CD4-positive, CD25-positive, alpha-beta regulatory T cell (primary cell): ENCODE results near the gene SCN8A. TPM values are rescaled to one million over a fixed set of nuclear protein-coding genes. Genes with fewer than 3 reads are reported as not detected.
A peak's percentile ranks its signal among the peaks of the same experiment; 100 is the strongest.

Source experiments
- ATAC-seq, 2 donors: fragments of 150-1000 bp; cut with Tn5 transposase; one replicate each; pipeline ENCODE4 v1.10.0; 2021; ENCODE audit warnings: low read depth in 2 of 2, moderate number of reproducible peaks in 2 of 2, moderate library complexity in 1 of 2
- DNase-seq, 3 donors: peaks; one replicate each; pipeline versions ENCODE4 v3.0.0 to v3.0.0-alpha.2; 2012 to 2022; ENCODE audit warnings: mixed read lengths in 1 of 3
- H3K27ac ChIP-seq: one replicate; pipeline ENCODE4 v1.7.0; 2013; ENCODE audit warnings: mild to moderate bottlenecking, low read length; ENCODE audit not compliant: insufficient read depth, poor library complexity, severe bottlenecking
- H3K27me3 ChIP-seq: one replicate; pipeline ENCODE4 v1.7.0; 2013; ENCODE audit warnings: low read length; ENCODE audit not compliant: control insufficient read depth, insufficient read depth
- H3K36me3 ChIP-seq: one replicate; pipeline ENCODE4 v1.7.0; 2013; ENCODE audit warnings: mild to moderate bottlenecking, low read length, moderate library complexity; ENCODE audit not compliant: control insufficient read depth, insufficient read depth
- H3K4me1 ChIP-seq: 2 replicates; pipeline ENCODE4 v1.7.0; 2013; ENCODE audit warnings: mild to moderate bottlenecking, low read length; ENCODE audit not compliant: insufficient read depth, control insufficient read depth, poor library complexity, severe bottlenecking
- H3K4me3 ChIP-seq: one replicate; pipeline ENCODE4 v1.7.0; 2013; ENCODE audit warnings: low read depth, mild to moderate bottlenecking, low read length, moderate library complexity
- H3K9me3 ChIP-seq, 2 experiments: 1 replicate in 1 of 2; 2 replicates in 1 of 2; pipeline ENCODE4 v1.7.0; 2013; ENCODE audit warnings: low read length in 2 of 2, mild to moderate bottlenecking in 1 of 2, moderate library complexity in 1 of 2; ENCODE audit not compliant: control insufficient read depth in 2 of 2
- H3K27ac Mint-ChIP-seq, 3 donors: one replicate each; pipeline ENCODE4 v1.8.0; 2020 to 2022; ENCODE audit warnings: mild to moderate bottlenecking in 3 of 3, mixed read lengths in 3 of 3, moderate library complexity in 2 of 3
- H3K27me3 Mint-ChIP-seq: one replicate; pipeline ENCODE4 v1.8.0; 2022; ENCODE audit warnings: mild to moderate bottlenecking, mixed read lengths
- H3K36me3 Mint-ChIP-seq: one replicate; pipeline ENCODE4 v1.8.0; 2020; ENCODE audit warnings: mixed read lengths
- H3K4me1 Mint-ChIP-seq, 4 donors: one replicate each; pipeline ENCODE4 v1.8.0; 2020 to 2022; ENCODE audit warnings: mixed read lengths in 4 of 4, mild to moderate bottlenecking in 1 of 4
- H3K4me3 Mint-ChIP-seq, 4 donors: one replicate each; pipeline ENCODE4 v1.8.0; 2020 to 2022; ENCODE audit warnings: mild to moderate bottlenecking in 4 of 4, mixed read lengths in 4 of 4, moderate library complexity in 3 of 4
- H3K9me3 Mint-ChIP-seq, 7 donors: one replicate each; pipeline ENCODE4 v1.8.0; 2020 to 2022; ENCODE audit warnings: mixed read lengths in 7 of 7, mild to moderate bottlenecking in 3 of 7, moderate library complexity in 2 of 7
- polyA plus RNA-seq, 4 donors: library from polyadenylated mRNA; unstranded; fragments of 300-500 nt; fragmentation: Illumina TruSeq; gene quantifications; one replicate each; pipeline ENCODE4 v1.2.3, GENCODE V29; 2021
- total RNA-seq: library from RNA; stranded (reverse); gene quantifications from one replicate; pipeline ENCODE4 v1.2.3, GENCODE V29; 2022

SCN8A gene
- total and polyA plus RNA-seq, 5 donors from 2014 or later, result 0.30 to 1.1 (median 0.61) TPM

GRCh38 chr12:51746416-51746815 lies 155.4 kb downstream of the SCN8A start:
- Histone ChIP-seq H3K4me3 (no peak overlapping the region), H3K27ac (no peak overlapping the region), H3K4me1 (no peaks in the 10 kb centered on the region), H3K36me3 (no peaks in the 10 kb centered on the region), H3K27me3 (peaks cover 3% of the 10 kb centered on the region), H3K9me3 (no peaks in the 10 kb centered on the region)
- Mint-ChIP-seq H3K4me1 (no peaks in the 10 kb centered on the region), H3K27ac (no peak overlapping the region), H3K9me3 (peaks cover 1 to 12% (median 5%) of the 10 kb centered on the region in 7 donors), H3K4me3 (no peak overlapping the region), H3K27me3 (peaks cover 23% of the 10 kb centered on the region), H3K36me3 (no peaks in the 10 kb centered on the region)
- ATAC-seq, result no peak
- DNase-seq, result no peak

- Mint-ChIP-seq H3K27me3 (peaks cover 21% of the 10 kb centered on the region), H3K36me3 (no peaks in the 10 kb centered on the region), H3K27ac (no peak overlapping the region), H3K4me1 (no peaks in the 10 kb centered on the region), H3K9me3 (peaks cover 0 to 4% (median 0%) of the 10 kb centered on the region in 7 donors), H3K4me3 (no peak overlapping the region)
- no peak overlapping the region for H3K4me3 ChIP-seq
- H3K9me3 ChIP-seq, result no peaks in the 10 kb centered on the region
- H3K27ac ChIP-seq, result no peak overlapping the region
- no peak for ATAC-seq
- H3K4me1 ChIP-seq, result no peaks in the 10 kb centered on the region
- peaks cover 4% of the 10 kb centered on the region for H3K27me3 ChIP-seq
- no peaks in the 10 kb centered on the region for H3K36me3 ChIP-seq
- DNase-seq, result no peak
Measured at GRCh38 chr12:51748235-51748634, 157.2 kb downstream of the SCN8A start.

- H3K27ac Mint-ChIP-seq, result no peak overlapping the region
- H3K4me3 Mint-ChIP-seq, result no peak overlapping the region
- no peak overlapping the region for H3K4me3 ChIP-seq
- DNase-seq (no peak), ATAC-seq (no peak)
- no peaks in the 10 kb centered on the region for H3K9me3 ChIP-seq
- H3K36me3 Mint-ChIP-seq, result no peaks in the 10 kb centered on the region
- peaks cover 0 to 4% (median 0%) of the 10 kb centered on the region in 7 donors for H3K9me3 Mint-ChIP-seq
- H3K4me1 ChIP-seq, result no peaks in the 10 kb centered on the region
- H3K36me3 ChIP-seq, result no peaks in the 10 kb centered on the region
- H3K4me1 Mint-ChIP-seq, result no peaks in the 10 kb centered on the region
- H3K27me3 Mint-ChIP-seq, result peaks cover 20% of the 10 kb centered on the region
- H3K27ac ChIP-seq, result no peak overlapping the region
- H3K27me3 ChIP-seq, result peaks cover 2% of the 10 kb centered on the region
Measured at GRCh38 chr12:51749206-51749985, 158.4 kb downstream of the SCN8A start.

GRCh38 chr12:51749986-51750317 lies 158.9 kb downstream of the SCN8A start:
- Histone ChIP-seq H3K36me3 (no peaks in the 10 kb centered on the region), H3K9me3 (no peaks in the 10 kb centered on the region), H3K27me3 (peaks cover 2% of the 10 kb centered on the region), H3K4me1 (no peaks in the 10 kb centered on the region), H3K27ac (no peak overlapping the region), H3K4me3 (no peak overlapping the region)
- Mint-ChIP-seq H3K27me3 (peaks cover 15% of the 10 kb centered on the region), H3K4me3 (no peak overlapping the region), H3K4me1 (no peaks in the 10 kb centered on the region), H3K9me3 (peaks cover 0 to 2% (median 0%) of the 10 kb centered on the region in 7 donors), H3K27ac (no peak overlapping the region), H3K36me3 (no peaks in the 10 kb centered on the region)
- no peak for DNase-seq
- ATAC-seq, result no peak

GRCh38 chr12:51751661-51752060 lies 160.6 kb downstream of the SCN8A start:
- Histone ChIP-seq H3K36me3 (no peaks in the 10 kb centered on the region), H3K27ac (no peak overlapping the region), H3K9me3 (no peaks in the 10 kb centered on the region), H3K27me3 (peaks cover 2% of the 10 kb centered on the region), H3K4me3 (no peak overlapping the region), H3K4me1 (no peaks in the 10 kb centered on the region)
- H3K4me1 Mint-ChIP-seq, result no peaks in the 10 kb centered on the region
- DNase-seq (no peak), ATAC-seq (no peak)
- H3K27ac Mint-ChIP-seq, result peak overlapping the region in 1 of 3 donors; percentile 35
- H3K27me3 Mint-ChIP-seq, result peaks cover 14% of the 10 kb centered on the region
- H3K9me3 Mint-ChIP-seq, result peaks cover 0 to 2% (median 0%) of the 10 kb centered on the region in 7 donors
- H3K4me3 Mint-ChIP-seq, result no peak overlapping the region
- no peaks in the 10 kb centered on the region for H3K36me3 Mint-ChIP-seq

GRCh38 chr12:51752234-51752889 lies 161.3 kb downstream of the SCN8A start:
- no peak overlapping the region for H3K27ac Mint-ChIP-seq
- ATAC-seq (no peak), DNase-seq (no peak)
- Histone ChIP-seq H3K9me3 (no peaks in the 10 kb centered on the region), H3K4me1 (no peaks in the 10 kb centered on the region), H3K27me3 (peaks cover 2% of the 10 kb centered on the region), H3K36me3 (no peaks in the 10 kb centered on the region), H3K4me3 (no peak overlapping the region), H3K27ac (no peak overlapping the region)
- H3K4me3 Mint-ChIP-seq, result no peak overlapping the region
- H3K36me3 Mint-ChIP-seq, result no peaks in the 10 kb centered on the region
- peaks cover 0 to 2% (median 0%) of the 10 kb centered on the region in 7 donors for H3K9me3 Mint-ChIP-seq
- H3K4me1 Mint-ChIP-seq, result no peaks in the 10 kb centered on the region
- H3K27me3 Mint-ChIP-seq, result peaks cover 20% of the 10 kb centered on the region

- no peak overlapping the region for H3K4me3 Mint-ChIP-seq
- H3K9me3 Mint-ChIP-seq, result peaks cover 0 to 2% (median 0%) of the 10 kb centered on the region in 7 donors
- peaks cover 20% of the 10 kb centered on the region for H3K27me3 Mint-ChIP-seq
- DNase-seq, result no peak
- Histone ChIP-seq H3K27ac (no peak overlapping the region), H3K9me3 (no peaks in the 10 kb centered on the region), H3K36me3 (no peaks in the 10 kb centered on the region), H3K4me1 (no peaks in the 10 kb centered on the region), H3K27me3 (peaks cover 2% of the 10 kb centered on the region), H3K4me3 (no peak overlapping the region)
- H3K27ac Mint-ChIP-seq, result no peak overlapping the region
- ATAC-seq, result no peak
- H3K36me3 Mint-ChIP-seq, result no peaks in the 10 kb centered on the region
- H3K4me1 Mint-ChIP-seq, result no peaks in the 10 kb centered on the region
Measured at GRCh38 chr12:51753980-51754675, 163.1 kb downstream of the SCN8A start.
